K562 (cell line): ENCODE results near the gene RYR3.

Source experiments
- CTCF ChIP-seq, 3 experiments: IDR thresholded peaks in 2 of 3; conservative IDR thresholded peaks in 1 of 3; 2 replicates each; pipeline ENCODE4 v1.5.1; 2011 to 2012; ENCODE audit warnings: low read length in 3 of 3, mild to moderate bottlenecking in 3 of 3, control low read depth in 2 of 3, improper control_type of control experiment in 1 of 3, inconsistent platforms in 1 of 3, low read depth in 1 of 3, mixed read lengths in 1 of 3, moderate library complexity in 1 of 3; ENCODE audit not compliant: insufficient read depth in 2 of 3
- ELK1 ChIP-seq: sonication (generic); formaldehyde crosslinking; IDR thresholded peaks from 2 replicates; pipeline ENCODE4 v1.8.1; 2022; ENCODE audit warnings: missing genetic modification reagents
- JUN ChIP-seq, 2 experiments: sonication (generic) in 1 of 2; formaldehyde crosslinking in 1 of 2; IDR thresholded peaks; 2 replicates each; pipeline versions ENCODE4 v1.6.1 to v1.8.0; 2012 to 2022; ENCODE audit warnings: borderline replicate concordance in 2 of 2, mild to moderate bottlenecking in 2 of 2, improper control_type of control experiment in 1 of 2, low read depth in 1 of 2, low read length in 1 of 2, missing genetic modification reagents in 1 of 2
- MAX ChIP-seq: sonication (generic); formaldehyde crosslinking; IDR thresholded peaks from 2 replicates; pipeline ENCODE4 v1.9.0; 2022; ENCODE audit warnings: mild to moderate bottlenecking, missing genetic modification reagents
- POLR2AphosphoS5 ChIP-seq: IDR thresholded peaks from 2 replicates; pipeline ENCODE4 v1.6.1; 2011; ENCODE audit warnings: mild to moderate bottlenecking, low read depth, low read length, moderate library complexity; ENCODE audit not compliant: control insufficient read depth, insufficient read depth
- SMAD1 ChIP-seq: fragments of 150-350 bp; IDR thresholded peaks from 2 replicates; pipeline ENCODE4 v1.6.1; 2014; ENCODE audit warnings: low read length, low read depth; ENCODE audit not compliant: partially characterized antibody
- SREBF1 ChIP-seq: fragments of 150-350 bp; IDR thresholded peaks from 2 replicates; pipeline ENCODE4 v1.6.1; 2014; ENCODE audit warnings: antibody characterized with exemption, low read depth, low read length, borderline replicate concordance
- ZNF76 ChIP-seq: fragments of 250-450 bp; sonication (Bioruptor Pico); IDR thresholded peaks from 2 replicates; pipeline ENCODE4 v1.4.0; 2020; ENCODE audit warnings: mild to moderate bottlenecking, moderate library complexity, borderline replicate concordance

- TF ChIP-seq POLR2AphosphoS5, result no peak
- no peak for TF ChIP-seq SREBF1
- no peak for TF ChIP-seq CTCF (IDR thresholded peaks at IDR 0.05 in 2 of 3, conservative IDR thresholded peaks at IDR 0.05 in 1 of 3; ENCODE audit: insufficient read depth in 2 of 3, low read depth in 1 of 3, low read length in 3 of 3)
- TF ChIP-seq MAX (CRISPR knock-in tag), result no peak
- no peak for TF ChIP-seq ZNF76 (CRISPR knock-in tag)
- no peak for TF ChIP-seq JUN (IDR thresholded peaks at IDR 0.05; ENCODE audit: borderline replicate concordance, low read depth, low read length)
- no peak for TF ChIP-seq JUN (CRISPR knock-in tag; IDR thresholded peaks at IDR 0.05; ENCODE audit: borderline replicate concordance)
- no peak for TF ChIP-seq ELK1 (CRISPR knock-in tag)
- no peak for TF ChIP-seq SMAD1
These were observed 491.2 kb downstream of the RYR3 start for GRCh38 chr15:33801954-33802353.
